Measurements from ENCODE around the gene PRKAG3. TPM values are rescaled to one million over a fixed set of nuclear protein-coding genes. Genes with fewer than 3 reads are reported as not detected.

Gene PRKAG3
- total RNA-seq, 1 donor from 2014 or later: not detected

DNA sequence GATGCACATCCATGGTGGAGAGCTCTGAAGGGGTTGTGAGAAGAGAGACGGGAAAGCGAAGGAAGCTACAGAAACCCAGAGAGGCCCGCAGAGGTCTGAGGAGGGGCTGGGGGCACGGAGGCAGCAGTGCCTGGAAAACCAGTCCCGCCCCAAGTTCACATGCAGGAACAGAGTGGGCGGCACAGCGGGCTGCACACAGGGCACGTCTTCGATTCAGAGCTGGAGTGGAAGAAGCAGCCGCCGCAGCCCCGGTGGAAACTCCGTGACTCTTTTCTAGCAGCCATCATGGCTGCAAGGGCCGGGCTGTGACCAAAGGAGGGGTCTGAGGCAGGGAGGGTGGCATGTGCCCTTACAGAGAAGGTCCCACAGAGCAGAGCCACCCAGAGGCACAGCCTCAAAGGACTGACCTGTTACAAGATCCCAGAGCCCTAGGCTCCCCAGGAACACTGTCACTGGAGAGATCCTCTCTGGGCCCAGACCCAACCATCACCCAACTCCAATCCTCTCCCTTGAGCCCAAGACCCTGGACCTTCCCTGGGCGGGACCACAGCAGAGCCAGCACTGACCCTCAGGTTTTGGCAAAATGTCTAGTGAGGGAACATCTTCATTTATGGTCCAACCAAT, 10.7 kb downstream of the PRKAG3 start:
- ATAC-seq (ENCODE audit: low read depth) (no peak), DNase-seq (no peak)
- CTCF ChIA-PET: no interaction called here
- TF ChIP-seq, protein P1, sequence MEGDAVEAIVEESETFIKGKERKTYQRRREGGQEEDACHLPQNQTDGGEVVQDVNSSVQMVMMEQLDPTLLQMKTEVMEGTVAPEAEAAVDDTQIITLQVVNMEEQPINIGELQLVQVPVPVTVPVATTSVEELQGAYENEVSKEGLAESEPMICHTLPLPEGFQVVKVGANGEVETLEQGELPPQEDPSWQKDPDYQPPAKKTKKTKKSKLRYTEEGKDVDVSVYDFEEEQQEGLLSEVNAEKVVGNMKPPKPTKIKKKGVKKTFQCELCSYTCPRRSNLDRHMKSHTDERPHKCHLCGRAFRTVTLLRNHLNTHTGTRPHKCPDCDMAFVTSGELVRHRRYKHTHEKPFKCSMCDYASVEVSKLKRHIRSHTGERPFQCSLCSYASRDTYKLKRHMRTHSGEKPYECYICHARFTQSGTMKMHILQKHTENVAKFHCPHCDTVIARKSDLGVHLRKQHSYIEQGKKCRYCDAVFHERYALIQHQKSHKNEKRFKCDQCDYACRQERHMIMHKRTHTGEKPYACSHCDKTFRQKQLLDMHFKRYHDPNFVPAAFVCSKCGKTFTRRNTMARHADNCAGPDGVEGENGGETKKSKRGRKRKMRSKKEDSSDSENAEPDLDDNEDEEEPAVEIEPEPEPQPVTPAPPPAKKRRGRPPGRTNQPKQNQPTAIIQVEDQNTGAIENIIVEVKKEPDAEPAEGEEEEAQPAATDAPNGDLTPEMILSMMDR (IDR thresholded peaks at IDR 0.05): no peak
- no peak overlapping the region for H3K4me3 Mint-ChIP-seq
- intact Hi-C loops (cut with micrococcal nuclease): no loop called here
- no peaks in the 10 kb centered on the region for H3K9me3 Mint-ChIP-seq
- H3K27me3 Mint-ChIP-seq: peaks cover 8% of the 10 kb centered on the region
- no peak overlapping the region for H3K27ac Mint-ChIP-seq
- POLR2A ChIA-PET: no interaction called here
- no peaks in the 10 kb centered on the region for H3K4me1 Mint-ChIP-seq
- H3K36me3 Mint-ChIP-seq (ENCODE audit: low read depth): no peaks in the 10 kb centered on the region

DNA sequence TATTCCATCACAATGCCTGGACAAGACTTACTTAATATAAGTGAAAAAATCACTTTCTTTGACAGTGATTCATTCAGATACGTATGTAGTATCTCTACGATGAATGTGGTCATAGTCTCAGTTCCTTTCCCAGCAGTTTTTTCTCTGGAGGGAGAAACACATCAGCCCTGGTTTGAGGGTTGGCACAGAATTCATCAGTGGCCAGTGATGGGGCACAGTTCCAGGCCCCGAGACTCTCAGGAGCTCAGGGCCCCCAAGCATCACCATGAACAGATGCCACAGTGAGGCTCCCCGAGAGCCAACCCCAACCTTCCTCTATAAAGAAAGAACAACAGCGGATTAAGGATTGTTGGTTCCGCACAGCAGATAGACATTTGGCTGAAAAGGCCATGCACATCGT, 12.5 kb downstream of the PRKAG3 start:
- H3K27ac Mint-ChIP-seq: no peak overlapping the region

DNA sequence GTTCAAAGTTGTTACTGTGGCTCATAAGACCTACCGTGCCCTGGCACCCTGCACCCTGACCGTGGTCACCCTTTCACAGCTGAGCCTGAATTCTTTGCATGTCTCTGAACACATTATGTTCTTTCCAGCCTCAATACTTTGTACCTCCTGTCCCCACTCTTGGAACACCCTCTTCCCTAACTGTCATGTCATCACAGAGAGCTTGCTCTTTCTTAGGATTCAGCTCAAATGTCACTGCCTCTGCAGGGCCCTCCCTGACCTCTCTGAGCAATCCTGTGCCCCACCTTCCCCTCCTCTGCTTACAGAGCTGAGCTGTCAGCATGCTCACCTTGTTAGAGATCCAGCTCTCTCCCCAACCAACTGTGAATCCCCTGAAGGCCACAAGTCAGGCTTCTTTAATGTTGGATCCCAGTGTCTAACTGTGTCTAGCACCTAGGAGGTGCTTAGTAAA, 15.0 kb downstream of the PRKAG3 start:
- CTCF ChIA-PET: no interaction called here
- TF ChIP-seq, protein P1 (IDR thresholded peaks at IDR 0.05): no peak
- Mint-ChIP-seq H3K4me3 (no peak overlapping the region), H3K27ac (no peak overlapping the region), H3K4me1 (no peaks in the 10 kb centered on the region), H3K27me3 (peaks cover 25% of the 10 kb centered on the region), H3K36me3 (ENCODE audit: low read depth) (no peaks in the 10 kb centered on the region), H3K9me3 (no peaks in the 10 kb centered on the region)
- intact Hi-C loops (cut with micrococcal nuclease): no loop called here
- no peak for DNase-seq
- no peak for ATAC-seq (ENCODE audit: low read depth)
- POLR2A ChIA-PET: no interaction called here

More for the DNA sequence above, 12.5 kb downstream of the PRKAG3 start:
- CTCF ChIA-PET: no interaction called here
- POLR2A ChIA-PET: no interaction called here
- ATAC-seq (ENCODE audit: low read depth) (no peak), DNase-seq (no peak)
- no peak overlapping the region for H3K4me3 Mint-ChIP-seq
- H3K27me3 Mint-ChIP-seq: peaks cover 8% of the 10 kb centered on the region
- H3K36me3 Mint-ChIP-seq (ENCODE audit: low read depth): no peaks in the 10 kb centered on the region
- no peaks in the 10 kb centered on the region for H3K4me1 Mint-ChIP-seq
- TF ChIP-seq, protein P1 (IDR thresholded peaks at IDR 0.05): no peak
- intact Hi-C loops (cut with micrococcal nuclease): no loop called here
- no peaks in the 10 kb centered on the region for H3K9me3 Mint-ChIP-seq

DNA sequence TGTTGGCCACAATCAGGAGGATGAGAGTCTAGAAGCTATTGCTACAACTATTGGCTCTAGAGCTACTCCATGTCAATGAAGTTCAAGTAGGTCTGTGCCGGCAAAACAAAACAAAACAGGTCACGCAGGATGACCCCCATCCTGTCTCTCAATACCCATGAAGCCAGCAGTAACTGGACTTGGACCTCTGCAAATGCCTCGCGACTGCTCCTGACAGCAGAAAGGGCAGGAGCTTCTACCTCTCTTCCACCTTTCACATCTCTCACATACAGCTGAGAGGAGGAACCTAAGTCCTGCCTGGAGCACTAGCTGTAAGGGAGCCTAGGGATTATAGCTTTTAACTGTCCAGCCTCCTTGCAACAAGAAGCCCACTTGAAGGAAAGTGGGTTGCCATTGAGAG, 16.0 kb downstream of the PRKAG3 start:
- POLR2A ChIA-PET: no interaction called here
- Mint-ChIP-seq H3K27me3 (peaks cover 25% of the 10 kb centered on the region), H3K36me3 (ENCODE audit: low read depth) (no peaks in the 10 kb centered on the region), H3K4me3 (no peak overlapping the region), H3K4me1 (no peaks in the 10 kb centered on the region), H3K9me3 (no peaks in the 10 kb centered on the region), H3K27ac (no peak overlapping the region)
- DNase-seq: no peak
- CTCF ChIA-PET: no interaction called here
- intact Hi-C loops (cut with micrococcal nuclease): no loop called here
- no peak for ATAC-seq (ENCODE audit: low read depth)
- TF ChIP-seq, protein P1 (IDR thresholded peaks at IDR 0.05): no peak

DNA sequence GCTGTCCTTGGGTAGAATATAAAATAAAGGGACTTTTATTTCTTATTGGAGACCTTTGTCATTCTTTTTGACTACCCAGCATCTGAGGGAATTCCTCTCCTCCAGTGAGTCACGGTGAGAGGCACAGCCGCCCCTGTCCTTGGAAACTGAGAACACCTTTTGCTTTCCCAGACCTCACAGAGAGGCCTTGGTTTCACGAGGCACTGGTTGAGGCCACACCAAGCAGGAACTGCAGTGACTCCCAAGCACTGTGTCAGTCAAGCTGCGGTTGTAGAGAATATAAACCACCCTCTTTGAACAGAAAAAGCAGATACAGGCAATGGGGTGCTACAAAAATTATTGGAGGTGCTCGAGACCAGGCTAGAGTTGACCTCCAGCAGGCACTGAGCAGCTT, 16.4 kb downstream of the PRKAG3 start:
- DNase-seq (no peak), ATAC-seq (ENCODE audit: low read depth) (no peak)
- H3K4me1 Mint-ChIP-seq: no peaks in the 10 kb centered on the region
- H3K36me3 Mint-ChIP-seq (ENCODE audit: low read depth): no peaks in the 10 kb centered on the region
- peaks cover 23% of the 10 kb centered on the region for H3K27me3 Mint-ChIP-seq
- no peak overlapping the region for H3K27ac Mint-ChIP-seq
- TF ChIP-seq, protein P1 (IDR thresholded peaks at IDR 0.05): no peak
- CTCF ChIA-PET: no interaction called here
- POLR2A ChIA-PET: no interaction called here
- no peak overlapping the region for H3K4me3 Mint-ChIP-seq
- intact Hi-C loops (cut with micrococcal nuclease): no loop called here
- H3K9me3 Mint-ChIP-seq: no peaks in the 10 kb centered on the region
